ENCODE data around the gene SPINK8.
"Not testable (repeated sequence)": the region's sequence is repeated elsewhere in the genome, so short reads cannot be mapped to it uniquely, and the experiment has no call there.

Gene SPINK8

GRCh38 chr3:48276911-48277641 lies 56.4 kb downstream of the SPINK8 start:
- no peak for DNase-seq

DNA sequence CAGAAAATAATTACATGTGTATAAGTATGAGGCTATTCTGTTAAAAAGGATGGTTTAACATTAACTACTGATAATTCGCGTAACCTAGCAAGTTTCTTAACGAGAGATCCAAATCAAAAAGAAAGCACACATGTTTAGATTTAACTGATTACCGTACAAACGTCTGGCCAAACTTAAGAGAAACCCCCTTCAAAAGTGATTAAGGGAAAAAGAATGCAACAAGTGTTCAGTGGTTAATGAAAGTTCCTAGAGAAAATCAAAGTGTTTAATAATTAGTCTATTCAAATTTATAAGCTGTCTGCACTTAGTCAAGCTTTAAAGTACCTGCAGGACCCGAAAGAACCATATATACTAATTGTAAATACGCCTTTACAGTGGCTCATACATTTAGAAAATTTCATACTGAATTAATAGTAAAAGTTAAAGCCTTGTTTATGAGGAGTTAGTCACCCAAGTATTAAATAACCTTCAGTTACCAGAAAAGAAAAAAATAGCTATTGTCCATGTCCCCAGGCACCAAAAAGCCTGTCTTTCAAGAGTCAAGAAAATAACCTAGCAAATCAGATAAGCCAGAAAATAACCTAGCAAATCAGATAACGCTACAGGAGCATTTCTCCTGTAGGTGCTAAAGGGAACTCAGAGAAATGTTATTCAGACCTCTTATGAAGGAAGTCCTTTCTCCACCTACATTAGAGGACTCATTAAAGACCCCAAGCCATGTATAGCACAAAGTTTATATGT lies 58.0 kb downstream of the SPINK8 start:
- no peak for DNase-seq

DNA sequence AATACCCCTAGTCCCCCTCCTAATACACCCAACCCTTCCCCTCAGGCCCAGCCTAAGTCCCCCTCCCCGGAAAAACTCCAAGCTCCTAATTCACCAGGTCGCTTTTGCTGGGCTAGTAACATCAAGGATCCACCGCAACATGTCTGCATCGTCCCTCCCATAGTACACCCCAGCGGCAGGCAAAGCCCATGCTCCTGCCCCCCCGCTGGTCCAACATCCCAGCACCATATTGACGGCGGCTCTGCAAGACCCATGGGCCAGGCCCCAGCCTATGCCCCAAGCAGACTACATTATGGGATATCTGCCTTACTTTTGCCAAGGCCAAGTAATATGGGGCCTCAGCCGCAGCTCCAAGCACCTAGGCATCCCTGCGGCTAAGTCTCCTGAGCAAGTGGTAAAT lies 59.0 kb downstream of the SPINK8 start:
- DNase-seq: no peak

- DNase-seq: peak; percentile 6 to 46
These were observed 59.8 kb downstream of the SPINK8 start for GRCh38 chr3:48273594-48274211.

DNA sequence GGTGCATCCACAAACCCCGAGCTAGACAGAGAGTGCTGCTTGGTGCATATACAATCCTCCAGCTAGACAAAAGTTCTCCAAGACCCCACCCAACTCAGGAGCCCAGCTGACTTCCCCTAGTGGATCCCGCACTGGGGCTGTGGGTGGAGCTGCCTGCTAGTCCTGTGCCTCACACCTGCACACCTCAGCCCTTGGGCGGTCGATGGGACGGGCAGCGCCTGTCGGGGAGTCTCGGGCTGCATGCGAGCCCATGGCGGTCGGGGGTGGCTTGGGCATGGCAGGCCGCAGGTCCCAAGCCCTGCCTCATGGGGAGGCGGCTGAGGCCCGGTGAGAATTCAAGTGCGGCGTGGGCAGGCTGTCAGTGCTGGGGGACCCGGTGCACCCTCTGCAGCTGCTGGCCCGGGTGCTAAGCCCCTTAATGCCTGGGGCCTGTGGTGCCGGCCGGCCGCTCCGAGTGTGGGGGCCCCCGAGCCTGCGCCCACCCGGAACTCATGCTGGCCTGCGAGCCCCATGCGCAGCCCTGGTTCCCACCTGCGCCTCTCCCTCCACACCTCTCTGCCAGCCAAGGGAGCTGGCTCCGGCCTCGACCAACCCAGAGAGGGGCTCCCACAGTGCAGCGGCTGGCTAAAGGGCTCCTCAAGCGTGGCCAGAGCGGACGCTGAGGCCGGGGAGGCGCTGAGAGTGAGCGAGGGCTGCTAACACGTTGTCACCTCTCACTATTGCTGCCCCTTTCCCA lies 61.5 kb downstream of the SPINK8 start:
- DNase-seq: no peak

GRCh38 chr3:48271223-48271622 lies 62.2 kb downstream of the SPINK8 start:
- DNase-seq: not testable (repeated sequence)

DNA sequence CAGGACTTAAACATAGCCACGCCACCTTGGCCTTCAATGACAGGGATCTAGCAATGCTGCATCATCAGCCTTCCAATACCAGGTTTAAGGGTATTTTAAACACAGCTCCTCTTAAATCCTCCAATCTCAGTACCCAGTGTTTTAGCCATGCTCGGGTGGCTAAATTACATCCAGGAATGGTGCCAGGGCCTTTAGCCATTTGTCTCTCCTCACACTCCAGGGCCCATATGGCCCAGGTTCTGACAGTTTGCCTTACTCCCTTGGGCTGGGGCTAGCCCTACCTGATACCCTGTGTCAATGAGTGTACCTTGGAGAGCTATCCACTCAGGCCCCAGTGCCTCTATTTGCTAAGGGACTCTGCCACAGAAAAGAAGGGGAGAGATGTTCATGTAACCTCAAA lies 63.2 kb downstream of the SPINK8 start:
- no peak for DNase-seq

DNA sequence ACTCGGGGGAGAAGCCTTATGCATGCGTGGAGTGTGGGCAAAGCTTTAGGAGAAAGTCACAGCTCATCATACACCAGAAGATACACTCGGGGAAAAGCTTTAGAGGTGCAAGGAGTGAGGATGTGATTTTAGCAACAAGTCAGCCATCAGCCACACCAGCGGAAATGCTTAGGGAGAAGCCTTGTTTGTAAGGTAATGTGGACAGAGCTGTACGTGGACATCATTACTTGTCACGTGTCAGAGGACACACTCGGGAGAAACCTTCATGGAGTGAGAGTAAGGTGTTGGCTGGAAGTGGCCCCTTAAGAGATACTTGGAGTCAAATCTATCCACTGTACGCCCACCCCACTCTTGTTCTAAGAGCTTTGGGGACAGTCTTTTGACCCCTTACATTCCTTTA lies 63.9 kb downstream of the SPINK8 start:
- no peak for DNase-seq

GRCh38 chr3:48268936-48269561 lies 64.4 kb downstream of the SPINK8 start:
- no peak for DNase-seq

DNA sequence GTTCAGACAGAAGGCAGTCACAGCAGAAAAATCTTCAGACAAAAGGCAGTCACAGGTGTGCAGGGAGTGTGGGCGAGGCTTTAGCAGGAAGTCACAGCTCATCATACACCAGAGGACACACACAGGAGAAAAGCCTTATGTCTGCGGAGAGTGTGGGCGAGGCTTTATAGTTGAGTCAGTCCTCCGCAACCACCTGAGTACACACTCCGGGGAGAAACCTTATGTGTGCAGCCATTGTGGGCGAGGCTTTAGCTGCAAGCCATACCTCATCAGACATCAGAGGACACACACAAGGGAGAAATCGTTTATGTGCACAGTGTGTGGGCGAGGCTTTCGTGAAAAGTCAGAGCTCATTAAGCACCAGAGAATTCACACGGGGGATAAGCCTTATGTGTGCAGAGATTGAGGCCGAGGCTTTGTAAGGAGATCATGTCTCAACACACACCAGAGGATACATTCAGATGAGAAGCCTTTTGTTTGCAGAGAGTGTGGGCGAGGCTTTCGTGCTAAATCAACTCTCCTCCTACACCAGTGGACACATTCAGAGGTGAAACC lies 65.0 kb downstream of the SPINK8 start:
- DNase-seq: no peak

GRCh38 chr3:48267782-48268181 lies 65.7 kb downstream of the SPINK8 start:
- DNase-seq: no peak

DNA sequence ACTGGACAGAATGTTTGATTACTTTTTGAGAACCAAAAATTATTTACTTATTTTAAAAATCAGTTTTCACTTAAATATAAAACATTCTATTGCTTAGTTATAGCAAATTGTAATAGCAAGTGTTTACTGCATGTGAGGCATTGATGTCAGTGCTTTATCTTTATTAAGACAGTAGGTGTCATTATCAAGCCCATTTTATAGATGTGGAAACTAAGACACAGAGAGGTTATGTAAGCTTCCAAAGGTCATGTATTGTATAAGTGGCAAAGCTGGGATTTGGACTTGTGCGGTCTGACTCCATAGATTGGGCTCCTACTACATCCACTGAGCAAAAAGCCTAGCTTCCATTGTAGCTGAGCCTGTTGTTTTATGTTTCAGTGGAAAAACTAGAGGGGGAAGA lies 74.9 kb downstream of the SPINK8 start:
- no peak for DNase-seq
